ENCODE results near the gene CHCHD4. TPM values are rescaled to one million over a fixed set of nuclear protein-coding genes. Genes with fewer than 3 reads are reported as not detected.
"Not testable (repeated sequence)": the region's sequence is repeated elsewhere in the genome, so short reads cannot be mapped to it uniquely, and the experiment has no call there.

The CHCHD4 gene
- total RNA-seq, 4 donors from 2014 or later, result 15.1 to 20.2 (median 16.0) TPM

GRCh38 chr3:14110699-14111098 lies 14.0 kb downstream of the CHCHD4 start:
- Histone ChIP-seq H3K27ac (no peak overlapping the region), H3K4me1 (no peaks in the 10 kb centered on the region), H3K9me3 (no peaks in the 10 kb centered on the region), H3K27me3 (no peaks in the 10 kb centered on the region), H3K4me3 (replicated peaks in 1 of 3) (no peak overlapping the region), H3K36me3 (peaks cover 19% of the 10 kb centered on the region in 2 donors)
- no peak for DNase-seq
- intact Hi-C loops (cut with DNase I), result no loop called here
- TF ChIP-seq POLR2A (IDR thresholded peaks at IDR 0.05), result no peak
- TF ChIP-seq CTCF (IDR thresholded peaks at IDR 0.05), result no peak
- WGBS, 2 donors, result 88 to 97% methylated on average over 4 of the region's 4 CpGs

GRCh38 chr3:14109821-14110220 lies 14.8 kb downstream of the CHCHD4 start:
- H3K4me3 ChIP-seq (replicated peaks in 1 of 3); H3K27me3 ChIP-seq; intact Hi-C loops (cut with DNase I); H3K4me1 ChIP-seq; H3K9me3 ChIP-seq; DNase-seq; H3K27ac ChIP-seq: not testable (repeated sequence)
- 97% methylated on average over 5 of the region's 5 CpGs for WGBS, 2 donors
- H3K36me3 ChIP-seq, result peaks cover 10 to 12% of the 10 kb centered on the region in 2 donors

- H3K9me3 ChIP-seq, result no peaks in the 10 kb centered on the region
- intact Hi-C loops (cut with DNase I), result no loop called here
- DNase-seq, result no peak
- no peaks in the 10 kb centered on the region for H3K36me3 ChIP-seq
- H3K4me1 ChIP-seq, result no peaks in the 10 kb centered on the region
- H3K27me3 ChIP-seq, result no peaks in the 10 kb centered on the region
- no peak overlapping the region for H3K4me3 ChIP-seq (replicated peaks in 1 of 3)
- TF ChIP-seq POLR2A (IDR thresholded peaks at IDR 0.05), result no peak
- TF ChIP-seq CTCF (IDR thresholded peaks at IDR 0.05), result no peak
- H3K27ac ChIP-seq, result no peak overlapping the region
- 94 to 95% methylated on average over 5 of the region's 5 CpGs for WGBS, 2 donors
These were observed 26.9 kb downstream of the CHCHD4 start for GRCh38 chr3:14097616-14098391.

GRCh38 chr3:14096742-14097141 lies 27.9 kb downstream of the CHCHD4 start:
- H3K27ac ChIP-seq, result no peak overlapping the region
- no peaks in the 10 kb centered on the region for H3K27me3 ChIP-seq
- 85 to 93% methylated on average over 3 of the region's 3 CpGs for WGBS, 2 donors
- H3K9me3 ChIP-seq, result no peaks in the 10 kb centered on the region
- no peaks in the 10 kb centered on the region for H3K4me1 ChIP-seq
- intact Hi-C loops (cut with DNase I), result no loop called here
- H3K36me3 ChIP-seq, result no peaks in the 10 kb centered on the region
- no peak for DNase-seq
- no peak for TF ChIP-seq CTCF (IDR thresholded peaks at IDR 0.05)
- TF ChIP-seq POLR2A (IDR thresholded peaks at IDR 0.05), result no peak
- no peak overlapping the region for H3K4me3 ChIP-seq (replicated peaks in 1 of 3)

- Histone ChIP-seq H3K27ac (no peak overlapping the region), H3K4me3 (replicated peaks in 1 of 3) (no peak overlapping the region), H3K4me1 (no peaks in the 10 kb centered on the region), H3K36me3 (no peaks in the 10 kb centered on the region), H3K27me3 (no peaks in the 10 kb centered on the region), H3K9me3 (no peaks in the 10 kb centered on the region)
- DNase-seq, result no peak
- intact Hi-C loops (cut with DNase I), result no loop called here
- TF ChIP-seq POLR2A (IDR thresholded peaks at IDR 0.05) (no peak), CTCF (IDR thresholded peaks at IDR 0.05) (no peak)
These were observed 30.8 kb downstream of the CHCHD4 start for GRCh38 chr3:14093831-14094230.
